NCI-H146 treated with DMSO at 0.1 percent for 48 hours (cell line): ENCODE results near the gene RILPL2.
"Not testable (repeated sequence)": the region's sequence is repeated elsewhere in the genome, so short reads cannot be mapped to it uniquely, and the experiment has no call there.

ENCODE experiments used
- DNase-seq: peaks from one replicate; lab custom pipeline; 2025; ENCODE audit not compliant: unreplicated experiment; lab: John Stamatoyannopoulos, UW

Gene RILPL2

DNA sequence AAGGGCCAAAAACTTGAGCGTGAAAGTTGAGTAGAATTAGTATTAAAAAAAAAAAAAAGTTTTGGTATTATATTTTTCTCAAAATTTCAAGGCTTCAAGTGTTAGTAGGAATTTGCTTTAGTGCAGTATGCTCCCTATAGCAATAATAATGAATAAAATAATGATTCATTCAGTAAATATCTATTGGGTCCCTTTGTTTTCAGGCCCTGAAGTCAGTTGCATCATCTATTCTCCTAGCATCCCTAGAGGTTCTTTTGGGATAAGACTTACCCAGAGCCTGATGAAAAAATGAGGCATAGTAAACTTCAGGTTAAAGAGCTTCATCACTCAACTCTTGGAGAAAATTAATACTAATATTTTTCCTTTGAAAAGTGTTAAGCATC lies 51.5 kb downstream of the RILPL2 start:
- no peak for DNase-seq

DNA sequence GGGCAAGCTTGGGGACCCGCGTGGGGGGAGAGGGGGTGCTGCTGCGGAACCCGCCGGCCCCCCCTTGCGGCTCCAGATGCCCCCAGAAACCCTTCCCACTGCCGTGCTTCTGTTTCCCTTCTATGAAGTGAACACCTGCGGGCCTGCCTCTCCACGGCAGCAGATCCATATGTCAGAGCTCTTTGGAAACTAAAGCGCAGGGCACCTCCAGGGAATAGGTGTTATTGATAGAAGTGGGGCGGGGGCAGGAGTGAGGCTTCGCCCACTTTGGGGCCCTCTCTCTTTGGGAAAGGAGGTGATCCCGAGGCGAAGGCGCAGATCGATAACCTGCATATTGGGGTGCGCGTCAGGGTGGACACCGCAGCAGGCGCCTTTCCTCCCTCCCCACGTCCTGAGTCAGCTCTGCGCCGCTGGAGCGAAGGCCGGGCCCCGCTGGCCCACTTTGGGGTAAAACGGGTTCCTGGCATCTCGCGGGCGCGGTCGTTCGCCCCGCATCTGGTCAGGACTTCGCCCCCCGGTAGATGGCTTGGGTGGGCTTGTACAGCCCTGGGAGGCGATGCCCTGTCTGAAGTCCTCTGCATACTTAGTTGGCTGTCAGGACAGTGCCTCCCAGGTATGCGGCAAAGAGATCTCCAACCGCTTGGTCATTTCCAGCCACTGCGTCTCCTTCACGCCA lies 52.0 kb downstream of the RILPL2 start:
- no peak for DNase-seq

DNA sequence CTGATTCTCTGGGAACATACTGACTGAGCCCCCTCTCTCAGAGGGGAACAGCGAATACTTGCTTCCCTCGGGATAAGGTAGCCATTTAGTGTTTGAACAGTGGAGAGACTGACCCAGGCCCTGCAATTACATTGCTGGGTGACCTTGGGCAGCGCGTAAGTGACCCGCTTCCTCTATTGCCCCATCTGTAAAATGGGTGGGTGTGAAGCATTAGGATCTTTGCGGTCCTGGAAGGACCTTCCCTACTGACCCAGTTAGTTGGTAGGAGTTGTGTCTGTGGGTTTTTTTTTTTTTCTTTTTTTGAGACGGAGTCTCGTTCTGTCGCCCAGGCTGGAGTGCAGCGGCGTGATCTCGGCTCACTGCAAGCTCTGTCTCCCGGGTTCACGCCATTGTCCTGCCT lies 53.8 kb downstream of the RILPL2 start:
- no peak for DNase-seq

DNA sequence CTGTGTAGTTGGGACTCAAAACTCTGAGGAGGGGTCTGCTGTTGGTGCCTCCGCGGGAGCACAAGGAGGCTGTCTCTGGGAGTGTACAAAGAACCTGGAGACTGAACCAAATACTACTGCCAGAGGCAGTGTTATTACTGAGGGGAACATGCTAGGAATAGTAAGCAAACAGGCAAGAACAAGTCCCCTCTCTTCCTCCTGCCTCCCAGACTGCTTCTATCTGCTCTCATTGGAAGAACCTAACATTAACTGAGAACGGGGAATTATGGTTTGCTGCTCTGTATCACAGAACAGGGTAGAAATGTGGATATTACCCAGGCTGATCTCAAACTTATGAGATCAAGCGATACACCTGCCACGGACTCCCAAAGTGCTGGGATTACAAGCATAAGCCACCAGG lies 57.1 kb downstream of the RILPL2 start:
- DNase-seq = no peak

DNA sequence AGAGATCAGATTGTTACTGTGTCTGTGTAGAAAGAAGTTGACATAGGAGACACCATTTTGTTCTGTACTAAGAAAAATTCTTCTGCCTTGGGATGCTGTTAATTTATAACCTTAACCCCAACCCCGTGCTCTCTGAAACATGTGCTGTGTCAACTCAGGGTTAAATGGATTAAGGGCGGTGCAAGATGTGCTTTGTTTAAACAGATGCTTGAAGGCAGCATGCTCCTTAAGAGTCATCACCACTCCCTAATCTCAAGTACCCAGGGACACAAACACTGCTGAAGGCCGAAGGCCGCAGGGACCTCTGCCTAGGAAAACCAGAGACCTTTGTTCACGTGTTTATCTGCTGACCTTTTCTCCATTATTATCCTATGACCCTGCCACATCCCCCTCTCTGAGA lies 64.1 kb downstream of the RILPL2 start:
- not testable (repeated sequence) for DNase-seq

DNA sequence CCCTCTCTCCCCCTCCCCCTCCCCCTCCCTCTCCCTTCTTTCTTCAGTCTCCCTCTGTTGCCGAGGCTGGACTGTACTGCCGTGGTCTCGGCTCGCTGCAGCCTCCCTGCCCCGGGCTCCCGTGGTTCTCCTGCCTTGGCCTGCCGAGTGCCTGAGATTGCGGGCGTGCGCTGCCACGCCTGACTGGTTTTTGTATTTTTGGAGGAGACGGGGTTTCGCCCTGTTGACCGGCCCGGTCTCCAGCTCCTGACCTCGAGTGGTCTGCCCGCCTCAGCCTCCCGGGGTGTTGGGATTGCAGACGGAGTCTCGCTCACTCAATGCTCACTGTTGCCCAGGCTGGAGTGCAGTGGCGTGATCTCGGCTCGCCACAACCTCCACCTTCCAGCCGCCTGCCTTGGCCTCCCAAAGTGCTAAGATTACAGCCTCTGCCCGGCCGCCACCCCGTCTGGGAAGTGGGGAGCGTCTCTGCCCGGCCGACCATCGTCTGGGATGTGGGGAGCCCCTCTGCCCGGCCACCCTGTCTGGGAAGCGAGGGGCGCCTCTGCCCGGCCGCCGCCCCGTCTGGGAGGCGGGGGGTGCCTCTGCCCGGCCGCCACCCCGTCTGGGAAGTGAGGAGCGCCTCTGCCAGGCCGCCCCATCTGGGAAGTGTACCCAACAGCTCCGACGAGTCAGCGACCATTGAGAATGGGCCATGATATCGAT lies 64.7 kb downstream of the RILPL2 start:
- DNase-seq = not testable (repeated sequence)

DNA sequence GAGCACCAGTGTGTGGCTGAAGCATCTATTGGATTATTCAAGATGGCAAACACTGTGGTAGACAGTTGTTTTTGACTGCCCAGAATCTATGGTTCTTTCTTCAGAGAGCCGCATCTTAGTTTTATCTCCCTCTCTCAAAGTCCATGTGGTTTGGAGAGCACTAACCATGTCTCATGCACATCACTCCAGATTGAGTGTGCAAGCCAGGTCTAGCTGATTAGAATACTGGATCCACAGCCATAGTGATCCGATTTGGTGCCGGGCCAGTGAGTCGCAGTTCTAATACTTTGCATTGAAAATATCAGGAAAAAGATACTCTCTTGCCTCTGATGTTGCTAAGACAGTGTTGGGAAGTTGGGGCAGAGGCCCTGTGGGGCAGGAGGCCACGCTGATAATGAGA lies 67.3 kb downstream of the RILPL2 start:
- no peak for DNase-seq

DNA sequence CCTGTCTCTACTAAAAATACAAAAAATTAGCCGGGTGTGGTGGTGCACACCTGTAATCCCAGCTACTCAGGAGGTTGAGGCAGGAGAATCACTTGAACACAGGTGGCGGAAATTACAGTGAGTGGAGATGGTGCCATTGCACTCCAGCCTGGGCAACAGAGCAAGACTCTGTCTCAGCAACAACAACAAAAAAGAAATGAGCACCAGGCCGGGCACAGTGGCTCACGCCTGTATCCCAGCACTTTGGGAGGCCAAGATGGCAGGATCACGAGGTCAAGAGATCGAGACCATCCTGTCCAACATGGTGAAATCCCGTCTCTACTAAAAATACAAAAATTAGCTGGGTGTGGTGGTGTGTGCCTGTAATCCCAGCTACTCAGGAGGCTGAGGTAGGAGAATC lies 68.1 kb downstream of the RILPL2 start:
- DNase-seq = not testable (repeated sequence)

DNA sequence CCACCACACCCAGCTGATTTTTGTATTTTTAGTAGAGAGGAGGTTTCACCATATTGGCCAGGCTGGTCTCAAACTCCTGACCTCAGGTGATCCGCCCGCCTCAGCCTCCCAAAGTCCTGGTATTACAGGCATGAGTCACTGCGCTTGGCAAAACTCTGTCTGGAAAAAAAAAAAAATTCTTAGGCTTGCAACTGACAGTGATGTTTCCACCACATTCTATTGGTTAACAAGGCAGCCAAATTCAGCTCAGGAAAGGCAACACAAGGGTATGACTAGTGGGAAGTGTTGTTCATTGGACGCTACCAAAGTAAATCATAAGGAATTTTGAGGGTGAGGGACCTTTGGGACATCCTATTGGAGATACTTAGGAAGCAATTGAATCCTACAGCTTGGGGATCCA lies 69.0 kb downstream of the RILPL2 start:
- no peak for DNase-seq
